BJ (cell line): ENCODE measurements around the gene CCT7. TPM values are rescaled to one million over a fixed set of nuclear protein-coding genes. Genes with fewer than 3 reads are reported as not detected.

Experiments
- CTCF ChIA-PET: fragments of 350-600 bp; formaldehyde crosslinking; extraction: SDS; loops from one replicate; lab custom pipeline; 2021; ENCODE audit warnings: antibody characterized with exemption, inconsistent platforms; lab: Yijun Ruan, JAX
- POLR2A ChIA-PET: fragments of 300-600 bp; sonication (Branson Sonifier 250); formaldehyde crosslinking; extraction: SDS; loops from one replicate; lab custom pipeline; 2021; ENCODE audit warnings: antibody characterized with exemption; lab: Charles Lee
- DNase-seq: peaks from one replicate; pipeline ENCODE4 v3.0.0-alpha.2; 2011; ENCODE audit warnings: low read depth
- H3K27me3 ChIP-seq: 2 replicates; pipeline ENCODE4 v1.6.0; 2011; ENCODE audit warnings: low read length; ENCODE audit not compliant: control insufficient read depth, insufficient read depth
- H3K36me3 ChIP-seq: 2 replicates; pipeline ENCODE4 v1.5.1; 2011; ENCODE audit warnings: low read length; ENCODE audit not compliant: control insufficient read depth, insufficient read depth
- H3K4me3 ChIP-seq: 2 replicates; pipeline ENCODE4 v1.5.1; 2011; ENCODE audit warnings: low read depth, mild to moderate bottlenecking, control low read depth, low read length
- polyA plus RNA-seq: library from polyadenylated mRNA; depleted of rRNA; stranded (reverse); fragments of >200 nt; gene quantifications from 2 replicates; pipeline ENCODE4 v1.2.3, GENCODE V29; 2011
- TF ChIP-seq, protein P1 (sequence below): IDR thresholded peaks from 2 replicates; pipeline ENCODE4 v1.5.1; 2011; ENCODE audit warnings: low read depth, mild to moderate bottlenecking, control low read depth, inconsistent platforms, low read length, moderate library complexity; ENCODE audit not compliant: insufficient read depth

The CCT7 gene
- polyA plus RNA-seq, 1 experiment, result 285 TPM

DNA sequence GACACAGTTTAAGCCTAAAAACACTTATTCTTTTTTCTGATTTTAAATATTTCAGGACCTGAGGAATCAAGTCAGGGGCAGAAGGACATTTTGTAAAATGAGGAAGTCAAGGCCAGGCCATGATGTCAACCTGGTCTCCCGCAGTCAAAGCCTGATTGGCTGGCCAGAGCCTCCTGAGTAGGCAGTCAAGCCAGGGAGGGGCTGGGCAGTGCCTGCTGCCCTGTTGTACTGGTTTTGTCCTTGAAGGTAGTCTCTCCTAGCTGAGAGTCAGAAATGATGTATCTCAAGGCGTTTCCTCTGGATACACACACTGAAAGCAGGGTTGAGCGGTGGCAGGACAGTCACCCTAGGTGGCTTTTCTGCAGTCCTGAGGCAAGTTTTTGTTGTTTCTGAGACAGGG, 19.8 kb downstream of the CCT7 start:
- H3K36me3 ChIP-seq, result peaks cover 27% of the 10 kb centered on the region
- TF ChIP-seq, protein P1, sequence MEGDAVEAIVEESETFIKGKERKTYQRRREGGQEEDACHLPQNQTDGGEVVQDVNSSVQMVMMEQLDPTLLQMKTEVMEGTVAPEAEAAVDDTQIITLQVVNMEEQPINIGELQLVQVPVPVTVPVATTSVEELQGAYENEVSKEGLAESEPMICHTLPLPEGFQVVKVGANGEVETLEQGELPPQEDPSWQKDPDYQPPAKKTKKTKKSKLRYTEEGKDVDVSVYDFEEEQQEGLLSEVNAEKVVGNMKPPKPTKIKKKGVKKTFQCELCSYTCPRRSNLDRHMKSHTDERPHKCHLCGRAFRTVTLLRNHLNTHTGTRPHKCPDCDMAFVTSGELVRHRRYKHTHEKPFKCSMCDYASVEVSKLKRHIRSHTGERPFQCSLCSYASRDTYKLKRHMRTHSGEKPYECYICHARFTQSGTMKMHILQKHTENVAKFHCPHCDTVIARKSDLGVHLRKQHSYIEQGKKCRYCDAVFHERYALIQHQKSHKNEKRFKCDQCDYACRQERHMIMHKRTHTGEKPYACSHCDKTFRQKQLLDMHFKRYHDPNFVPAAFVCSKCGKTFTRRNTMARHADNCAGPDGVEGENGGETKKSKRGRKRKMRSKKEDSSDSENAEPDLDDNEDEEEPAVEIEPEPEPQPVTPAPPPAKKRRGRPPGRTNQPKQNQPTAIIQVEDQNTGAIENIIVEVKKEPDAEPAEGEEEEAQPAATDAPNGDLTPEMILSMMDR, result no peak
- no peak for DNase-seq
- no peaks in the 10 kb centered on the region for H3K27me3 ChIP-seq
- H3K4me3 ChIP-seq, result no peak overlapping the region
- POLR2A ChIA-PET, result no interaction called here
- CTCF ChIA-PET, result interaction anchor here (0.5 to 2.1 kb wide), 2 partner anchors 16 to 924 kb away, joined by 4 to 5 read pairs; no protein-coding TSS in a partner anchor

DNA sequence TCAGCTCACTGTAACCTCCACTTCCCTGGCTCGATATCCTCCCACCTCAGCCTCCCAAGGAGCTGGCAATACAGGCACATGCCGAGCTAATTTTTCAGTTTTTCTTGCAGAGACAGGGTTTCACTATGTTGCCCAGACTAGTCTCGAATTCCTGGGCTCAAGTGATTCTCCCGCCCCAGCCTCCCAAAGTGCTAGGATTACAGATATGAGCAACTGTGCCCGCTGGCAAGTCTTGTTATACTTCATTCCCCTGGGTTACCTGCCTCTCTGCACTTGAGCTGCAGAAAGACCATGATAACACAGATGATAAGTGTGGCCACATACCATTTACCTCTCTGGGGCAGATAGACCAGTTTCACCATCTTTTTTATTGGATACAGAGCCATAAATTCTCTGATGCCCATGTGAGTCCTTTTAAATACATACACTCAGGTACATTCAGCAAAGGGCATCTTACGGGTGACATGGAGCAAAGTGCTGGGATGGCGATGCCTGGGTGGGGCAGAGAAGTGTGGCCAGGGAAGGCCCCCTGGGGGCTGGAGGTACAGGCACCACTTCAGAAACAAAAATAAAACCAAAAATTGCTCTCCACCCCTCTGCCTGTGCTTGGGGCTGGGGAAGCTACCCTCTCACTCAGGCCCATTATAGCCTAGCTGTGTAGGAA, 20.4 kb downstream of the CCT7 start:
- TF ChIP-seq, protein P1, result no peak
- H3K4me3 ChIP-seq, result no peak overlapping the region
- H3K36me3 ChIP-seq, result peaks cover 24% of the 10 kb centered on the region
- CTCF ChIA-PET, result interaction anchor here (2.1 kb wide), 1 partner anchor 16 kb away, joined by 4 read pairs; no protein-coding TSS in a partner anchor
- POLR2A ChIA-PET, result no interaction called here
- no peaks in the 10 kb centered on the region for H3K27me3 ChIP-seq
- no peak for DNase-seq

DNA sequence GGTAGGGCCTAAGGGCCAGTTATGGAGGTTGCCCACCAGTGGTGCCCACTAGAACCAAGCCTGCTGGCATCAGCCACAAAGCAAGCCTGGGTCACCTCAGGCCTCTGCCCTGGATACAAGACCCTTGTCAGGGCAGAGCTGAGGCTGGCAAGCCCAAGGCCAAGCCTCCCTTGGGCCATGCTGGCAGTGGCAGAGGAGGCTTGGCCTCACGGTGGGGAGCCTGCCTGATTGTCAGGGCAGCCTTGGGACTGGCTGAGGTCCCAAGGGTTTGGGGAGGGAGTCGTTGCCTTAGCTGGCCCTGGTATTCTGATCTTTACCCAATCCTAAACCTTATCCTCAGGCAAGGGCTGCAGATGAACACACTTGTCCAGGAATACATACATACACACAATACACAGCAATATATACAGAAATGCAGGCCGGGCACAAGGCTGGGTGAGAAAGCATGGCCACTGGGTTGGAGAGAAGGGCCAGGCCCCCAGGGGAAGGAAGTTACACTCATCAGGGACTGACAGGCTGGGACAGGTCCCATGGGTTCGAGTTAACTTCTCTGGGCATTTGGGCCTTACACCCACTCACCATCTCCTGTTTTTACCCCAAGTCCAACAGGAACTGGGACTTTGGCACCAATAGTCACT, 21.0 kb downstream of the CCT7 start:
- no peak for DNase-seq
- H3K27me3 ChIP-seq, result no peaks in the 10 kb centered on the region
- peaks cover 18% of the 10 kb centered on the region for H3K36me3 ChIP-seq
- TF ChIP-seq, protein P1, result no peak
- no peak overlapping the region for H3K4me3 ChIP-seq
- POLR2A ChIA-PET, result no interaction called here
- CTCF ChIA-PET, result no interaction called here

DNA sequence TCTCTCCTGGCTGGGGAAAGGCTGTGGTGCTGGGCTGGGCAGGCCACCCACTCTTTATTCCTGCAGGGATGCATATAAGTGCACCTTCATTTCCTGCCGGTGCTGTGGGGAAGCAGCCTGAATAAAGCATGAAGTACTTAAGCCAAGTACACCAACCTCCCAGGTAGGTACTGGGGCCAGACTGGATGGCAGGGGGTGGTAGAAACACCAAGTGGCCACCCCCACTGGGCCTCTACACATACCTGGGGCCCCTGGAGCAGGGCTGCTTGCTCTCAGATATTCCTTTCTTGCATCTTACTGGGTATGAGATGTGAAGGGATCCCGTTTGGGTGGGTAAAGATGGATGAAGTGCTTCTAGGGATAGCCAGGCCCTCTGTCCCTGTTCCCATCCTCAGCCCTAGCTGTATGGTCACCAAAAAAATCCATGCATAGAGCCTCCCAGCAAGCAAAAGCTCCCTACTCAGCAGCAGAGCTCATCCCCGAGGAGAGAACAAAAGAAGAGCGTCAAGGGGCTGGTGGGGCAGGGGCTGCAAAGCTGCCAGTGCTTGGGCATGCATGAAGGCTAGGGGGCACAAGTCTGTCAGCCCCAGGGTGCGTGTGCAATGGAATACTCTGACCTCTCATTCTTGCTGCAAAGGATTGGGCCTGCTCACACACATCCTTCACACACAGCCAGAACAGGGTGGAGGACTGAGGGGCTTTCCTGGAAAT, 22.0 kb downstream of the CCT7 start:
- Histone ChIP-seq H3K4me3 (no peak overlapping the region), H3K36me3 (peaks cover 13% of the 10 kb centered on the region), H3K27me3 (no peaks in the 10 kb centered on the region)
- ChIA-PET CTCF (interaction anchor here (1.0 kb wide), 1 partner anchor 9 kb away, joined by 3 read pairs; no protein-coding TSS in a partner anchor), POLR2A (no interaction called here)
- DNase-seq, result no peak
- TF ChIP-seq, protein P1, result no peak

DNA sequence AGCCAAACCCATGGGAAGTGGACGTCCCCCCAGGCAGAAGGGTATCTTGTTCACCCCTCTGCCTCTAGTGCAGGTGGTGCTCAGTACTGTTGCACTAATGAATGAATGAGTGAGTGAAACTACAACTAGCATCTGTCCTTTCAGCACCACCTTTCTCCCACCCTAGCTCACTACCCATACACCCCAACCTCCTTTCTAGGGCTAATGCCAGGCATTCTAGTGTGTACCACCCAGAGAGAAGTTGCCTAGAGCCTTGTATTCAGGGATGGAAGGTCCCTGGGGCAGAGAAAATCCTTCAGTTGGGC, 22.5 kb downstream of the CCT7 start:
- POLR2A ChIA-PET, result no interaction called here
- Histone ChIP-seq H3K27me3 (no peaks in the 10 kb centered on the region), H3K4me3 (no peak overlapping the region), H3K36me3 (peaks cover 13% of the 10 kb centered on the region)
- TF ChIP-seq, protein P1, result no peak
- DNase-seq, result no peak
- CTCF ChIA-PET, result interaction anchor here (0.5 to 1.2 kb wide), 3 partner anchors 9 to 294 kb away, joined by 3 to 5 read pairs (median 3); no protein-coding TSS in a partner anchor
